Embryonic facial prominence (tissue), 1 donor: ENCODE results near the gene MYO5C.

Source experiments
- DNase-seq: peaks from one replicate; pipeline ENCODE4 v3.0.0-alpha.2; 2016; ENCODE audit errors: extremely low spot score

Gene MYO5C

GRCh38 chr15:52295421-52296001 lies at the start of gene MYO5C:
Gene MYO5C (minus strand): TSS chr15:52295804. CDS start chr15:52295636, 168 bp downstream.
- DNase-seq = no peak

GRCh38 chr15:52344592-52344991 lies 49.0 kb upstream of the MYO5C start:
- no peak for DNase-seq

- no peak for DNase-seq
These were observed 48.2 kb upstream of the MYO5C start for GRCh38 chr15:52343831-52344230.

- no peak for DNase-seq
These were observed 44.5 kb upstream of the MYO5C start for GRCh38 chr15:52340093-52340492.

GRCh38 chr15:52338891-52339290 lies 43.3 kb upstream of the MYO5C start:
- DNase-seq = no peak

GRCh38 chr15:52338058-52338457 lies 42.5 kb upstream of the MYO5C start:
- no peak for DNase-seq

GRCh38 chr15:52337198-52337853 lies 41.7 kb upstream of the MYO5C start:
- DNase-seq = no peak

GRCh38 chr15:52336529-52336928 lies 40.9 kb upstream of the MYO5C start:
- DNase-seq = no peak

- DNase-seq = no peak
These were observed 39.0 kb upstream of the MYO5C start for GRCh38 chr15:52334491-52335160.

GRCh38 chr15:52331490-52332240 lies 36.1 kb upstream of the MYO5C start:
- no peak for DNase-seq

GRCh38 chr15:52329987-52330386 lies 34.4 kb upstream of the MYO5C start:
- DNase-seq = no peak

- no peak for DNase-seq
These were observed 33.5 kb upstream of the MYO5C start for GRCh38 chr15:52329150-52329549.

- DNase-seq = no peak
These were observed 33.1 kb upstream of the MYO5C start for GRCh38 chr15:52328680-52329079.

- DNase-seq = no peak
These were observed 31.2 kb upstream of the MYO5C start for GRCh38 chr15:52326756-52327155.

- no peak for DNase-seq
These were observed 28.5 kb upstream of the MYO5C start for GRCh38 chr15:52324109-52324508.

GRCh38 chr15:52318729-52319500 lies 23.3 kb upstream of the MYO5C start:
- no peak for DNase-seq

- no peak for DNase-seq
These were observed 22.1 kb upstream of the MYO5C start for GRCh38 chr15:52317688-52318087.

GRCh38 chr15:52317022-52317421 lies 21.4 kb upstream of the MYO5C start:
- no peak for DNase-seq

- no peak for DNase-seq
These were observed 13.5 kb upstream of the MYO5C start for GRCh38 chr15:52309154-52309548.

- DNase-seq = no peak
These were observed 13.0 kb upstream of the MYO5C start for GRCh38 chr15:52308446-52309153.

- DNase-seq = no peak
These were observed 12.2 kb upstream of the MYO5C start for GRCh38 chr15:52307847-52308246.
